ENCODE measurements around the gene STPG1.

Gene STPG1

DNA sequence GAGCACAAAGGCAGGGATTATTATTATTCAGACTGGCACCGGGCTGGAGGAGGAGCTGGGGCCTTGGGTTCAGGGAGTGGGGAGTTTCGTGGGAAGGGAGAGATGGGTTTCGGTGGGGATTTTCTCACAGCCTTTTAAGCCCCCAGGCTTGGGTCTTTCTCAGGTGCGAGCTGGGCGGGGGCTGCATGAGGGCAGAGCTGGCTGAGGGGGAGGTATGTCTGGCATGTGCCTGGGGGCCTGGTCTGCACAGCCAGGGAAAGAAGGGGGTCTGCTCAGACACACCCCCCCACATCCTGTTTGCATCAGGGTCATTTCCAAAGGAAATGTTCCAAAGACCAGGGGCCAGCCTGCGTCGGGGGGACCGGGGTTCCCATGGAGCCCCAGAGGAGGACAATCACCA is 72.8 kb downstream of the STPG1 start:
- ATAC-seq: no peak

DNA sequence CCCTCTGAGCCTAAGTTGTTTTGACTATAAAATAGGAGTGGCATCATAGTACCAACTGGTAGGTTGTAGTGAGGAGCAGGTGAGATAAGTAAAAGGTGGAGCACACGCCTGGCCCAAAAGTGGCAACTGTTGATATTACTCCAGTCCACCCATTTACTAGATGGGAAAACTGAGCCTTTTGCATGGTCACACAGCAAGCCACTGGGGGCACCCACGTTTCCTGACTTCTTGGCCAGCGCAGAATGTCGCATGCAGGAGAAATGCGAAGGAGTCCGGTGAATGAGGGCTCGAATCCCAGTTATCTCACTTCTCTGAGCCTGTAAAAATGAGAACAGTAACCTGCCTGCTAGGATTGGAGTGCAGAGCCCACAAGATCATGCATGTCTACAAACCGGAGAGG is 73.6 kb downstream of the STPG1 start:
- ATAC-seq: no peak

DNA sequence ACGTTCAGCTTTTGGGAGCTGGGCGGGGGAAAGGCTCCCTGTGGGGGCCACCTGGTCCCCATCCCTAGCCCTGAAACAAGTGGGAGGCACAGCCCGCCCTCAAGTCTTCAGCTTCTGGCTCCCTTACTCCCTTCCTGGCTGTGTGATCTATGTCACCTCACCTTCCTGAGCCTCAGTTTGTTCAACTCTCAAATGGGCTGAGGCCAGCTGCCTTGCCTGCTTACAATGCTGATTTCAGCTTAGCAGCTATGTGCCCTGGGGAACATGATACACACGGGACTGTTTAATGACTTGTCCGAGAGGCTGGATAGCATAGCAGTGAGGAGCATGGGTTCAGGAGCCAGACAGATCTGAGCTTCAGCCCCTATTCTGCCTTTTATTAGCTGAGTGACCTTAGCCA is 75.1 kb downstream of the STPG1 start:
- ATAC-seq: no peak

DNA sequence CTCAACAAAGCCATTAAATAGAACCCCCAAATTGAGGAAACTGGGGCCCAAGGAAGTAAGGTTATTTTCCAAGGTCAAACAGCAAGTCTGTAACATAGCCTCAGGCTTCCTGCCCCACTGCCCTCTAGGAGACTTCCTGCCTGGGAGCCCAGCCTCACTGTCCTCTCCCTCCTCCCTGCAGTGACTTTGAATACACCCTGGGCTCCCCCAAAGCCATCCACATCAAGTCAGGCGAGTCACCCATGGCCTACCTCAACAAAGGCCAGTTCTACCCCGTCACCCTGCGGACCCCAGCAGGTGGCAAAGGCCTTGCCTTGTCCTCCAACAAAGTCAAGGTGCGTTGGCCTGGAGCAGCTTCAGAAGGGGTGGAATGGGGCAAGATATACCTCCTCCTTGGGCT is 76.1 kb downstream of the STPG1 start:
- no peak for ATAC-seq

DNA sequence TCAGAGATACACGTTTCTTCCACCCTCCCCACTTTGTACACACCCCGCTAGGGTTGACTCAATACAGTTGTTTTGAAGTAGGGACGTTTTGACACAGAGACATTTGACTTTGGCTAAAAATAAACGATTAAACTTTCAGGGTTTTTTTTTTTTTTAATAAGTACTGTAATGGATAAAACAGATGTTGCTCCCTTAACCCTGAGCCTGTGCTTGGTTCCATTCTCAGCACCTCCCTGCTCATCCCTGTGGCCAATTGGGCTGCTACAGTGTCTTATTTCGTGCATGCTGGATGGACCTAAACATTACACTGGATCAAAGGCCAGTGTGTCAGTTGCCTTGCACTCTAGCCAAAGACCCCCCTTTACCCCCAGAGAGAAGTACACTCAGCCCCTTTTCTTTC is 77.5 kb downstream of the STPG1 start:
- ATAC-seq: no peak

DNA sequence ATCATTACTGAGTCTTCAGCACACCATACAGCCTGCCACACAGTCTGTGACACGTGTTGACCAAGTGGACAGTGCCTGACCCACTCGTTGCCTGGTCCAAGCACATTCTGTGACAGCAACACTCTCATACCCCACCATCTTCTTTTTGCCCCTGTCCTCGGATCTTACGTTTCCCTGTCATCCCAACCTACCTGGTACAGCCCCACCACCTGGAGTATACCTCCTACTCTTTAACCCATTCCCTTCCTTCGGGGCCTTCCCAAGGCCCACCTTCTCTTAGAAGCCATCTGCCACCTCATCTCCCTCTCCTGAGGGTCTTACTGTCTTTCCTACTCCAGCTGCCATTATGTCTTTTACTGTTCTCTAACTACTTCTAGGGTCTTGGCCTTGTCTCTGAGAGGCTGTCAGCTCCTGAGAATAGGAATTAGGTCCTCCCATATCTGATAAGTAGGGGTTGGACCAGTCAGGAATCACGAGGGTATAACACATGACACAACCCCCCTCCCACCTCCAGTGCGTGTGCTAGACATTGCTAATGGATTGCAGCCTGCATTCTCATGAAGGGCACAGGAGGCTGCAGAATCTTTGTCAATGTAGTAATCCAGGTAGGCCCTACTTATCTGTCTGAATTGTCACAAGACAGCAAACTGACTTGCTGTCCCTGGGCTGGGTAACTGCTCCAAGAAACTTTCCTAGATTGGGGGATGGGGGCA is 81.5 kb downstream of the STPG1 start:
- no peak for ATAC-seq

DNA sequence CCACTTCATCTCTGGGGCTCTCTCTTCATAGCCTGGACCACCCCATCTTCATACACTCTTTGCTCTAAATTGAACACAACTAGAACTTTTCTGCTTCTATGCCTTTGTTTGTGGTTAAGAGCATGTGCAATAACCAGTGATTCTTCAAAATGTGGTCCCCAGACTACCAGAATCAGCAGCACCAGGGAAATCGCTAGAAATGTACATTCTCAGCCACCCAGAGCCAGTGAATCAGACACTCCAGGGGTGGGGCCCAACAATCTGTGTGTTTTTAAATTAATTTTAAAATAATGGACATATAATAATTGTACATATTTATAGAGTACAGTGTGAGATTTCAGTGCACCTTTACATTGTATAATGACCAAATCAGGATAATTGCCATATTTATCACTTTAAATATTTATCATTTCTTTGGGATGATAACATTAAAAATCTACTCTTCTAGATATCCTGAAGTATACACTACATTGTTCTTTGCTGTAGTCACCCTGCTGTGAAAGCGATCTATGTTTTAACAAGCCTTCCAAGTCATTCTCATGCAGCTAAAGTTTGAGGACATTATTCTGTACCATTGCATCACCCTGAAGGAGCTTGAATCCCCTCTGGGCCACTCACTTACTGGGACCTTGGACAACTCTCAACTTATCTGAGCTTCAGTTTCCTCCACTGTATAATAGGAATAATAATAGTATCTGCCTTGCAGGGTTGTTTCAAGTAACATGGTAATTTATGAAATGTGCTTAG is 83.6 kb downstream of the STPG1 start:
- ATAC-seq: no peak

DNA sequence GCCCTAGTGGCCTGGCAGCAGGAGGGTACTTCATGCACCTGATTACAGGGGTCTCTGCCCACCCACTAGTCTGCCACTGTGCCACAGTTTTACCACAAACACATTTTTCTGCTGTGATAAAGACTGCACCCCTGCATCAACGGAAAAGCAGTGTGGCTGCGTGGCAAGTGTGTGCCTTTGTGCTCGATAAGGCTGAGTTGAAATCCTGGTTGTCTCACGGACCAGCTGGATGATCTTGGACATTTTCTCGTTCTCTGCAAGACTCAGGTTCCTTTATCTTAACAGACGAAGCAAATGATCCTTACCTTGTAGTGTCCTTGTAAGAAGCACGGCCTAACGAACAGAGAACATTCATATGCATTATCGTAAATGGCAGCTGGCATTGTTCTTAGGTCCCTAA is 84.3 kb downstream of the STPG1 start:
- no peak for ATAC-seq

DNA sequence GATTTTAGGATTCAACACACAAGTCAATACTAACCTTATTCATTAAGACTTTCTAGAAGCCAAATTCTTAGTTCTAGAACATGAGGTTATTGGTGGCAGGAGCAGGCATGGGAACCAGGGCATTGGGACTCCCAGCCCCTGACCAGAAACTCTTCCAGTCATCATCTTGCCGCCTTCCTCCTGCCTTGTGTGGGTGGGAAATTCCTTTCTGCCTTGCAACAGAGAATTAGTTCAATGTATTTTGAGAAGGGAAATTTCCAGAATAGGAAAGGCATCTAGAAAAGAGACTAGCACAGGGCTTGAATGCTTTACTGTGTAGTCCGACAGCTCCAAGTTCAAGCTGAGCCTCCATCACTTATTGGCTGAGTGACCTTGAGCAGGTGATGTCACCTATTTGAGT is 85.7 kb downstream of the STPG1 start:
- no peak for ATAC-seq

DNA sequence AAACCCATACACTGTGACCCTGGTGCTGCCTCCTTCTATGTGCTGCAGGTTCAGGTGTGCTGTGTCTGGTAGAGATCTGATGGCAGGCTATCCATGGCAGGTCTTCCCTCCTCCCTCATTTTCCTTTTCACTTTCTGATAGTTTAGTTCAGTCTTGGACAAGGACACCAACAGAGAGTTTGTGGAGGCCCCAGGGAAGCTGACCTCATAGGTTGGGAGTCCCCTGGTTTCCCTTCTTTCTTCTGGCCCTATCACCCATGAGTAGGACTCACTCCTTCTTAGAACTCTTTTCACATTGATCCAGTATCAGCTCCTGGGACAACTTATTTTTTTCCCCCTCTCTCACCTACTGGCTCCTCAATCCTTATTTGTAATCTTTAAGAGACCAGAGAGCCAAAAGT is 86.1 kb downstream of the STPG1 start:
- no peak for ATAC-seq

DNA sequence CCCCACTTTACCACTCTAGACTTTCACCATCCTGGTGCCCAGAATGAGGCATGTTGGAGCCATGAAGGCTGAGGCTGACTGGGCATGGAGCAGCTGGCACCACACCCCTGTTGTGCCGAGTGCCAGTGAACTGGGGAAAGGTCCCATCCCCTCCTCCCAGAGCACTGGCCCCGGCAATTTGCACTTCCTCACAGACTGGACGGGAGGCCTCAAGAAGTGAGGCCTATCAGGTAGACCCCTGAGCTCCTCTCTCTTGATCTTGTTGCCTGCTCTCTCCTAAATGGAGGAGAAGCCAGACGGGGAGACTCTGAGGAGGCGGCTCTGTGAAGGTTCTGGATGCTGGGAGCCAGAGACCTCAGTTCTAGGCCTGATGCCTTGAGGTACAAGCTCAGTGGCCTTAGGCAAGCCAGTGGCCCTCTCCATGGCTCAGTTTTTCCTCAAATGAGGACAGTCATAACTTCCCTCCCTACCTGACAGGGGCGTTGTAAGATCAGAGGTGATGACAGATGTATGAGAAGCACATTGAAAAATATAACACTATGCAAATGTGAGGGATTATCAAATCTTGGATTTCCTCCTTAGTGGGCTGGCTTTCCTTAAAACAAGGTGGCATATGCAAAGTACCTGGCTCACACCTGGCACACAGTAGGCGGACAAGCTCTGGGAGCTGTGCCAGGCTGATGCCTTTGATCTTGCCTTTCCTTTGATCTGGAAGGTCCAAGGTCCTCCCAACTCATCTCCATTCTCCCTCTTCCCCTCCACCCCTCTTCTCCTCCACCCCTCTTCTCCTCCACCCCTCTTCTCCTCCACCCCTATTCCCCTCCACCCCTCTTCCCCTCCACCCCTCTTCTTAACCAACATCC is 87.8 kb downstream of the STPG1 start:
- ATAC-seq: no peak

DNA sequence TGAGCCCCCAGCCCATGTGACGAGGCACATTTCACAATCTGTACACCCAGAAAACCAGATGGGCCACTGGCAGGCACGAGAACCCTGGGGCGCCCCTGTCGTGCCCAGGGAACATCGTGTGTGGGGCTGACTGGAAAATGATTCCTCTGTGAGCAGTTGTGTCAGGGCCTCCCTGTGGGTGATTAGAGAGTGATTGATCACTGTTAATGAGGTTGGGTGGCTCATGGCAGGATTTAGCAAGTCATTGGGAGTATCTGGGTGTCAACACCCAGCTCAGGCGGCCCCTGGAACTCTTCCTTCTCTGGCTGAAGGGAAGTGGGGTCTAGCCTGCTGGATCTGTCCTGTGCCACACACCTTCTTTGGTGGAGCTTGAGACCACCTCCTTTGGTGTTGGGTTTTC is 88.7 kb downstream of the STPG1 start:
- ATAC-seq: no peak

DNA sequence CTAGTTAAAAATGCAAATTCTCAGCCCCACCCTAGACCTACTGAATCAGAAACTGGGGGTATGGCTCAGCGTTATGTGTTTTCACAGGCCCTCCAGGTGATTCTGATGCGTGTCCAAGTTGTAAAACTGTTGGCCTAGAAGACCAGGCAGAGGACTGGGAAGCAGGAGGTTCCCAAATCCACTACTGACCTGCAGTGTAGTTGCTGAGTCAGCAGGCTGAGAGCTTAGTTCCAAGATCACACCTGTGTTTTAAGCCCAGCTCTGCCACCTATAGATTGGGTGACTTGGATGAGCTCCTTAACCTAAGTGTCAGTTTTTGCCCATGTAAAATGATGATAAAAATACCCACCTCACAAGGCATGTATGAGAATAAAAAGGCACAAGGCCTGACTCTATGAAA is 90.3 kb downstream of the STPG1 start:
- ATAC-seq: no peak

DNA sequence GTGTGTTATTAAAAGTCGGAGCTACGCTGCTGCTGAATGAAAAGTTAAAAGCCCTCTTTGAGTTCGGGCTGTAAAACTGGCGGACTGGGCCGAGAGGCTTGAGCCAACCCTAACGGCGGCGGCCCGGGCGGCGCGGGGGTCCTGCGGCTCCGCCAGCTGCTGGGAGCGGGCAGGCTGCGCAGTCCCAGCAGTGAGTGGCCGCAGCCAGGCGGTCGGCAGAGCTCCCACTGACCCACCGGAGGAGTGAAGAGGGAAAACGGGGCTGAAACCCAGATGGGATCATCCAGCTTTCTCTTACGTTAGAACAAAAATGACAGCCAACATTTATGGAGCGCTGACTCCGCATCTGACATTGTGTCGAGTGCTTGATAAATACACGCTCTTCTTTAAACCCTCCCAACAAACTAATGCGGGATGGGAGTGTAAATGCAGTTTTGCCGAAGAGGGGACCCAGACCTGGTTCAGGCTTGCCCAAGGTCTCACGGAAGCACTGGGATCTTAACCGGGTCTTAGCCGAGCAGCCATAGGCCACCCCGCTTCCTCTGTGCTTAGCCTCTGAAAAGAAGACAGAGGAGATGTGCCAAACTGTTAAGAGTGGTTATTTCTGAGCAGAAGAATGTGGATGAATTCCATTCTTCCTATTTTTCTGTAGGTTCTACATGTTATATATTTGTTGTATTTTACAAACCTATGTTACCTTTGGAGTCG is 91.0 kb downstream of the STPG1 start:
- ATAC-seq: no peak

DNA sequence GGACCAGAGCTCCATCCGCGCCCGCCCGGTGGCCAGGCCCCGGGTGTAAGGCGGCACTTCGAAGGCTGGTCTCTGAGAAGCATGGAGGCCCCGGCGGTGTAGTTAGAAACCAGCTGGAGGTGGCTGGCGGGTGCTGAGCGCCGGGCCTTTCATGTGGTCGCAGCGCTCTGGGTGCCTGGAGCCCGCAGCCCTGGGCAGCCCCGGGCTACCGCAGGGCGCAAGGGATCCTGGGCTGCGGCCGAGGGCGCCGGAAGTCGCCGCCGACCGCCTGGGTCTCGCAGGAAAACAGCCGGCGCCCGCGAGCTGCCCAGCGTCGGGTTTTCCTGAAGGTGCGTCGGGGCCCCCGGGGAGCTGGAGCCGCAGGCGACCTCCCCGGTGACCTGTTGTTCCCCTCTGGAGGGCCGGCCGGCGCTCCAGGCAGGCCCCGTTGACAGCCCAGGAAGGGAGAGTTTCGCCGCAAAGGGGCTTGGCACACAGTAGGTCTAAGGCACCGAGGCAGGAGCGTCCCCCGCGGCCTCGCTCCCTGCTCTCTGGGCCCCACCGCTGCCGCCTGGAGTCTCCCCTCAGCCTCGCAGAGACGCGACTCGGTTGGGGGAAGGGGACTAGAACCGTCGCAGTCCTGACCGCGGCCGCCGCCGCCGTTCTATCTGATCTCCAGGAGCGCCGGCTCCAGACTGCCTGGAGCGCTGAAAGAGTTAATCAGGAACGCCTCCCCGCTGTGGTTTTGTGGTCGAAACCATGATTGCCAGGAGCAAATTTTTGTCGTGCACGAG is 91.7 kb downstream of the STPG1 start:
- ATAC-seq: peak; percentile 70 to 74

DNA sequence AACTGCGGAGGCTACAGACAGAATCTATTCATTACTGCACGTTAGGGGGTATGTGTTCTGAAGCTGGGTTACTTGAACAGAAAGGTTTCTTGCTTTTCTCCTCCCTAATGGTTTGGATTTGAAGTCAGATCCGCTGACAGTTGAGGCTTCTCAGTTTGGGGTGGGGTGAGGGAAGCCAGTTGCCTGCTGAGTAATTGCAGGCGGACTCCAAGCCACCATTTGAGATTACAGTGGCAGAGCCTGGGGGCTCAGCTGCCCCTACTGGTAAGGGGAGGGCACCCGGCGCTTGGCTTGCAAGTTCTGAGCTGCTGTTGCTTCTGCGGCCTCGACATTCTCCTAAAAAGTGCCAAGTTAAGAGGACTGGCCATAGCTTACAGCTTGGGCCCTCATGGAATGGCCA is 92.5 kb downstream of the STPG1 start:
- no peak for ATAC-seq

DNA sequence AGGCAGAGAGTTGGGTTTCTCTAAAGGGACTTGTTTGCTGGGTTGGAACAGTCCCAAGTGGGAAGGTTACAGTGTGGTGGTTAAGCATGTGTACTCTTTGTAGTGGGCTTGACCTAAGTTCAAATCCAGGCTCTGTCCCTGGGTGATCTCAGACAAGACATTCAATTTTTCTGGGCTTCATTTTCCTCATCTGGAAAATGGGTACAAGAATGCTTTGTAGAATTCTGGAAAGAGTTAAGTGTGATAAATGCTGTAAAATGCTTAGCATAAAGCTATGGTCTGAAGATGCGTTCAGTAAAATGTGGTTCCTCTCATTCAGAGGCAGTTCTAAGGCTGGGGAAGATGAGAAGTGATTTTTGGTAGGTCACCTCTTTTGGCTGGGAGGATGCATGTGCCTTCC is 93.6 kb downstream of the STPG1 start:
- ATAC-seq: no peak

DNA sequence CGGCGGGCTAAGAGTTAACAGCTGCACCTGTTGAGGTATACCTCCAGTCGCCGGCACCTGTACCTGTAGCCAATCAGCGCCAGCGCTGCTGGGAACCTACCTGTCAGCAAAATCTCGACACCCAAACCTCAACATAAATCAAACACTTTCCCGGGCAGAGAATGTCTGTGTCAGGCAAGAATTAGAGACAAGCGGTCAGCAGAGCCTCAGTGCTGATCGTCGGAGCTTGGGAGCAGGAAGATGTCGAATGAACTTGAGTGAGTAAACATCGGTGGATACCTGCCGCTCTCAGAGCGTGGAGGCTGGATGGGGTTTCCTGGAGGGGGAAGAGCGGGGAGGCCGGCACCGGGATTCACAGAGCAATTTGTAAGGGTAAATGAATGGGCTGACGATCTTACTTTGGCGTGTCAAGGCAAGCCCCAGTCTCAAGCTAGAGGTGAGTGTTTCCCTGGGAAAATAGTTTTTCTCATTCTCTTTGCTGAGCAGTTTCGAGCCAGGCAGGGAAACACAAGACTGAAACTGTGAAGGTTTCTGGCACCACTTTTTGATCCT is 94.2 kb downstream of the STPG1 start, which contains the start of gene GRHL3:
Gene GRHL3, plus strand, starts transcription at position 46 of the 552 bp plus-strand sequence. Its CDS starts 195 bp downstream, at position 241.
- ATAC-seq: no peak

DNA sequence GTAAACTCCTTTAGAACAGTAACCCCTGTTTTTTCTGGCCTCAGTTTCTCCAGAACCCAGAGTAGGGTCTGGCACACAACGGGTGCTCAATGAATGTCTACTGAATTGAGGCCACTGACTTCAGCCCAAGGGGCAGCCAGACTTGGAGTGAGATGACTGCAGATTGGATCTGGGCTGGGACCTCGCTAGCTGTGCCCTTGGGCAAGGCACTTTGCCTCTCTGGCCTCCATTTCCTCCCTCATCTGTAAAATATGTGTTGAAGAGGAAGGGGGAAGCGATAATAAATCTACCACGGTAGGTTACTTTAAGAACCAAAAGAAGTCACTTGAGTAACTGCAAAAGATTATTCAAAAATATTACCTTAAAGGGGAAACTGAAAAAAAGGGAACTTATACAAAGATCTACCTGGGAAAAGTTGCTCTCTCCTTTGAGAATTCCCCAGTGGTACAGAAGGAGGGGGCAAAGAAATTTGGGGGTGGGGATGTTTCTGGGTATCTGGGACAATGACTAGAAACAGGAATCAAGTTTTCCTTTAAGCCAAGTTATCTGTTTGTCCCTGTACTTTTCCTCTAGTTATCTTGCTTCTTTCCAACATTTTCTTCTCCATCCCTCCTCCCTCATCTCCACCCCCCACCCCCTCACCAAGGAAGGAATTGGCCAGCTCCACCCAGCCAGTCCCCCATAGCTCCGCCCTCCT is 94.8 kb downstream of the STPG1 start:
- ATAC-seq: no peak

DNA sequence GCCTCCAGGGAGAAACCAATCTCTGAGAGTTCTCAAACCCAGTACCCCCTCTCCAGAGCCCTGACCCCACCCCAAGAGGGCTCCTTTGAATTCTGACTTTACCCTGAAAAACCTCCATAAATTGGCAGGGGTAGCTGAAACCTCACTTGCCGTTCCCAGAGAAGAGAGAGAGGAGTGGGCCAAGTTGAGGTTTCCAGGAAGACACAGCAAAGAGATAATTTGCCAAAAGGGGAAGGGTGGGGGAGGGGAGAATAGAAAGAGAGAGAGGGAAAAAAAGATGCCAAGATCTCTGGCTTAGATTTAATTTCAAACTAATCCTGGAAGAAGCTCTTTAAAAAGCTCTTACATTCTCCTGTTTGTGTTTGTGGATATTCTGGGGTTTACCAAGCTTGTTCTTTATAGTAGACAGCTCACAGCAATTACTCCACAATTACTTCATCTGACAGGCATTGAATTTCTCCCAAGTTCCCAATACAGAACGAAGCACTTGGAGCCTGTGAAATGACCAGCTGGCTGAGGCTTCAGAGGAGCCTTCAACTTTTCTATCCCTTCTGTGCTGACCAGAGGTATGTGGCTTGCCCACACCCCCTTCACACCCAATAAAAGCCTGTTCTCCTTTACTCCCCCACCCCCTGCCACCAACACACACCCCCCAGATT is 95.5 kb downstream of the STPG1 start:
- no peak for ATAC-seq

DNA sequence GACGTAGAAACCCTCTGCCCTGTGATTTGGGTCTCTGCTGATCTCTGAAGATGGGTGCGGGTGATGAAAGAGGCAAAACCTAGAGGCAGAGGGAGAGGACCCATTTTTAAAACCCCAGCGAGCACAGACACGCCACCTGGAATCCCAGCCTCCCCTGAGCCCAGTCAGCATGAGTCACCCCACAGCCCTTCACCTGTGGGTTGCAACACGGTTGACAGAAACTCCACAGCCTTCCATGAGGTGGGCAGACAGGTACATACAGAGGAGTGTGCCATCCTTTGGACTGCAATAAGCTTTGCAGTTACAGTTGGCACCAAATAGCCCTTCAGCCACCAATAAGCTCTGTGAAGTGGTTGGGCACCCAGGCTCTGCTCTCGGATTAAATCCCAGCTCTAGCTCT is 96.5 kb downstream of the STPG1 start:
- ATAC-seq: no peak
